K562 (cell line): Measurements from ENCODE around the gene PNPLA2. TPM values are rescaled to one million over a fixed set of nuclear protein-coding genes. Genes with fewer than 3 reads are reported as not detected.

Experiments
- ARID1B ChIP-seq: fragments of 450-650 bp; IDR thresholded peaks from 2 replicates; pipeline ENCODE4 v1.6.1; 2016; ENCODE audit warnings: antibody characterized with exemption, mild to moderate bottlenecking, inconsistent platforms
- CEBPG ChIP-seq, 3 experiments: fragments of 200-800 bp in 1 of 3; sonication (Bioruptor generic) in 1 of 3; sonication (generic) in 1 of 3; formaldehyde crosslinking in 1 of 3; IDR thresholded peaks in 2 of 3; conservative IDR thresholded peaks in 1 of 3; 2 replicates each; pipeline versions ENCODE4 v1.6.1 to v1.8.0; 2016 to 2022; ENCODE audit warnings: missing compliant biosample characterization in 2 of 3, missing genetic modification characterization in 2 of 3, mild to moderate bottlenecking in 1 of 3, missing genetic modification reagents in 1 of 3
- EP300 ChIP-seq: IDR thresholded peaks from 2 replicates; pipeline ENCODE4 v1.6.1; 2012; ENCODE audit warnings: low read length, improper control_type of control experiment
- JUND ChIP-seq, 2 experiments: IDR thresholded peaks; 2 replicates in 1 of 2; 3 replicates in 1 of 2; pipeline ENCODE4 v1.6.1; 2011; ENCODE audit warnings: borderline replicate concordance in 2 of 2, low read depth in 2 of 2, low read length in 2 of 2, improper control_type of control experiment in 1 of 2, missing biosample characterization in 1 of 2, missing genetic modification characterization in 1 of 2, missing genetic modification reagents in 1 of 2
- NFATC3 ChIP-seq: fragments of 450-650 bp; IDR thresholded peaks from 2 replicates; pipeline ENCODE4 v1.6.1; 2017; ENCODE audit warnings: mild to moderate bottlenecking
- NR4A1 ChIP-seq, 2 experiments: fragments of 250-450 bp in 1 of 2; fragments of 450-650 bp in 1 of 2; sonication (Bioruptor Pico) in 1 of 2; IDR thresholded peaks; 2 replicates each; pipeline versions ENCODE4 v1.4.0 to v1.6.1; 2016 to 2020; ENCODE audit warnings: mild to moderate bottlenecking in 2 of 2, missing compliant biosample characterization in 1 of 2, missing genetic modification characterization in 1 of 2, moderate library complexity in 1 of 2
- OTX1 ChIP-seq: fragments of 450-650 bp; formaldehyde crosslinking; IDR thresholded peaks from 2 replicates; pipeline ENCODE4 v1.4.0; 2022; ENCODE audit warnings: mild to moderate bottlenecking
- RBM14 ChIP-seq: fragments of 200-400 bp; formaldehyde crosslinking; IDR thresholded peaks from 2 replicates; pipeline ENCODE4 v1.6.1; 2018; ENCODE audit warnings: low read depth, mild to moderate bottlenecking, low read length, moderate library complexity, borderline replicate concordance; ENCODE audit not compliant: insufficient read depth
- RERE ChIP-seq: sonication (generic); formaldehyde crosslinking; IDR thresholded peaks from 2 replicates; pipeline ENCODE4 v1.8.0; 2023; ENCODE audit warnings: missing genetic modification reagents, mild to moderate bottlenecking, borderline replicate concordance
- SNRNP70 ChIP-seq: fragments of 200-400 bp; formaldehyde crosslinking; optimal IDR thresholded peaks from 2 replicates; pipeline ENCODE3; 2017; ENCODE audit warnings: low read depth, low read length
- TFE3 ChIP-seq: fragments of 450-650 bp; formaldehyde crosslinking; IDR thresholded peaks from 2 replicates; pipeline ENCODE4 v1.4.0; 2020; ENCODE audit warnings: mild to moderate bottlenecking, mixed read lengths
- ZFP36 ChIP-seq: fragments of 150-350 bp; IDR thresholded peaks from 2 replicates; pipeline ENCODE4 v1.6.1; 2018; ENCODE audit warnings: low read length, low read depth; ENCODE audit not compliant: partially characterized antibody
- ZKSCAN3 ChIP-seq: fragments of 250-450 bp; sonication (Bioruptor Pico); IDR thresholded peaks from 2 replicates; pipeline ENCODE4 v1.4.0; 2020
- ZNF764 ChIP-seq: fragments of 250-450 bp; sonication (Bioruptor Pico); IDR thresholded peaks from 2 replicates; pipeline ENCODE4 v1.4.0; 2020; ENCODE audit warnings: low read depth, mild to moderate bottlenecking, moderate library complexity
- polyA plus RNA-seq, 8 experiments: library from polyadenylated mRNA; depleted of rRNA in 4 of 8; stranded (reverse) in 5 of 8; unstranded in 3 of 8; fragments of >200 nt; fragmentation: Nextera tagmentation in 2 of 8; fragmentation: Illumina TruSeq in 1 of 8; extraction: Ambion mirVana in 2 of 8; extraction: Trizol in 1 of 8; gene quantifications; 2 replicates each; pipeline versions ENCODE4 v1.2.1 to v1.2.3, GENCODE V29; 2011 to 2014; ENCODE audit warnings: inconsistent platforms in 1 of 8, missing spikeins in 1 of 8
- total RNA-seq, 7 experiments: library from RNA; depleted of rRNA in 6 of 7; stranded (reverse); fragments of >200 nt in 6 of 7; fragmentation: Illumina TruSeq in 2 of 7; extraction: Trizol in 2 of 7; gene quantifications; 2 replicates each; pipeline versions ENCODE4 v1.2.1 to v1.2.3, GENCODE V29; 2011 to 2021; ENCODE audit warnings: low replicate concordance in 1 of 7
- TF ChIP-seq, protein P1 (sequence below): fragments of 450-650 bp; IDR thresholded peaks from 2 replicates; pipeline ENCODE4 v1.6.1; 2016; ENCODE audit warnings: low read depth, mild to moderate bottlenecking, moderate library complexity

Gene PNPLA2
- total and polyA plus RNA-seq, 9 of the 15 experiments (the other 6 are each of a cell fraction or from before 2014, with no cell fraction given): 0.39 to 87.1 (median 8.4) TPM

DNA sequence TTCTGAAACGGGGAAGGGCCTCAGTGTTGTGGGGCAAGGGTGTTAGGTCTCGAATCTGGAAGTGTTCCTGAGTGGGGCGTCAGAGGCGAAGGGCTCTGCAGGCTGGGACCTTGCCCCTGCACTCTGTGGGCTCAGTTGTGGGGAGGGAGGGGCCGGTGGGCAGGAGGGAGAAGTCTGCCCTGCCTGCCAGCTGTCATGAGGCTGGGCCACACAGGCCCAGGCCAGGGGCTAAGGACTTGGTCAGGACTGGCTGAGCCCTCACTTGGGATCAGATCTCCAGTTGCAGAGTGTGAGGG is 9.1 kb downstream of the PNPLA2 start, which contains the start of gene CRACR2B (continued):
- TF ChIP-seq JUND (IDR thresholded peaks at IDR 0.05; ENCODE audit: borderline replicate concordance, low read depth, low read length) (no peak), JUND (tag; IDR thresholded peaks at IDR 0.05; ENCODE audit: borderline replicate concordance, low read depth, low read length) (no peak), ZNF764 (CRISPR knock-in tag) (no peak), RERE (CRISPR knock-in tag) (no peak), OTX1 (CRISPR knock-in tag) (0 out of 2 replicates have a peak, but pooled peaks have one; percentile 8), NFATC3 (no peak), NR4A1 (CRISPR knock-in tag; IDR thresholded peaks at IDR 0.05) (0 out of 2 replicates have a peak, but pooled peaks have one; percentile 31), NR4A1 (tag; IDR thresholded peaks at IDR 0.05) (no peak), EP300 (no peak), ZFP36 (peak; percentile 18), ZKSCAN3 (CRISPR knock-in tag) (no peak), ARID1B (no peak), CEBPG (CRISPR knock-in tag; IDR thresholded peaks at IDR 0.05) (0 out of 2 replicates have a peak, but pooled peaks have one; percentile 1), CEBPG (tag; conservative IDR thresholded peaks at IDR 0.05 in 1 of 2, IDR thresholded peaks at IDR 0.05 in 1 of 2) (no peak), TFE3 (no peak), SNRNP70 (no peak), RBM14 (no peak)
- TF ChIP-seq, protein P1, sequence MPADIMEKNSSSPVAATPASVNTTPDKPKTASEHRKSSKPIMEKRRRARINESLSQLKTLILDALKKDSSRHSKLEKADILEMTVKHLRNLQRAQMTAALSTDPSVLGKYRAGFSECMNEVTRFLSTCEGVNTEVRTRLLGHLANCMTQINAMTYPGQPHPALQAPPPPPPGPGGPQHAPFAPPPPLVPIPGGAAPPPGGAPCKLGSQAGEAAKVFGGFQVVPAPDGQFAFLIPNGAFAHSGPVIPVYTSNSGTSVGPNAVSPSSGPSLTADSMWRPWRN: no peak
